T-helper 2 cell treated with Interferon-gamma antibody and Interleukin-4, amounts not matched to agents 100 ng/mL and 5 ng/mL, for 36 hours (primary cell): ENCODE results near the gene ZNF668. TPM values are rescaled to one million over a fixed set of nuclear protein-coding genes. Genes with fewer than 3 reads are reported as not detected.
"Not testable (repeated sequence)": the region's sequence is repeated elsewhere in the genome, so short reads cannot be mapped to it uniquely, and the experiment has no call there.

ENCODE experiments used
- intact Hi-C: fragments of 100-400 bp; cut with micrococcal nuclease; formaldehyde crosslinking; loops from one replicate; pipeline ENCODE4 v1.15.1; 2023
- total RNA-seq: library from RNA; stranded (reverse); gene quantifications from 2 replicates; pipeline ENCODE4 v1.2.3, GENCODE V29; 2022

Gene ZNF668
- total RNA-seq, 1 donor from 2014 or later = 13.6 TPM

DNA sequence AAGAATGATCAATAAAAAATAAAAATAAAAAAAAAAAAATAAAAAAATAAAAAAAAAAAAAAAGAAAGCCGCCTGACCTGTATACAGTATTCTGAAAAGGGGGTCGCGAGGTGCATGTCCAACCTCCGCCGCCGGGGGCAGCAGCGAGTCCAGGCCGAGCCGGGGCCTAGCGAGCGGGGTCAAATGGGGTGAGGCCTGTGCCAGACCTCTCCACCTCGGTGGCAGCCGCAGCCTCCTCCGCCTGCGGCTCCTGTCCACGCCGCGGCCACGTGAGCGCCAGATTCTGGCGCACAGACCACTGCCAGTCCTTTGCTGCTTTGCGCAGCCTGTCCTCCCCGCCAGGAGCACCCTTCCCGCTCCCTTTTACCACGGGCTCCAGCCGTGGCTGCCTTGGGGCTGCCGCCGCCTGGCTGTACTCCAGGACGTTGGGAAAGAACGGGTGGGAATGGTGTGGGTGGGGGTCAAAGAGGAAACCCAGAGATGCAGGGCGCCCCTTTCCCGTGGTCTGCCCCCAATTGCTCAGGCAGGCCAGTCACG lies 31.7 kb upstream of the ZNF668 start:
- intact Hi-C loops = no loop called here

DNA sequence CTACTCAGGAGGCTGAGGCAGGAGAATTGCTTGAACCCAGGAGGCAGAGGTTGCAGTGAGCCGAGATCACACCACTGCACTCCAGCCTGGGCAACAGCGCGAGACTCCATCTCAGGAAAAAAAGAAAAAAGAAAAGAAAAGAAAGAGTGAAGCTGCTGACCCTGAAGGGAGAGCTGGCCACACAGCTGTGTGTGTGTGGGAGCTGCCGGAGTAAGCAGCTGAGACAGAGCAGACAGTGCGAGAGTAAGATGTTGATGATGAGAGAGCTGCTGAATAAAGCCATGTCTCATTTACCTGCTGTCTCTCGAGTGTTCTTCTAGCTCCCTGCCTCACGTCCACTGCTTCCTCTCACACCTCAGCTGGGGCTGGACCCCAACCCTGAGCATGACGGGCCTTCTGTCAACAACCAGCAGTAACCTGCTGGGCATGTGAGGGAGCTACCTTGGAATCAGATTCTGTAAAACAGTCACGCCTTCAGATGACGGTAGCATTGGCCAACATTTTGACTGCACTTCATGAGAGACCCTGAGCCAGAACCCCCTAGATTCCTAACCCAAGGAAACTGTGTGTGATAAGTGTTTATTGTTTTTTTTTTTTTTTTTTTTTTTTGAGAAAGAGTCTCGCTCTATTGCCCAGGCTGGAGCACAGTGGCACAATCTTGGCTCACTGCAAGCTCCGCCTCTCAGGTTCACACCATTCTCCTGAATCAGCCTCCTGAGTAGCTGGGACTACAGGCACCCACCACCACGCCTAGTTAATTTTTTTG lies 27.0 kb upstream of the ZNF668 start:
- intact Hi-C loops = not testable (repeated sequence)

DNA sequence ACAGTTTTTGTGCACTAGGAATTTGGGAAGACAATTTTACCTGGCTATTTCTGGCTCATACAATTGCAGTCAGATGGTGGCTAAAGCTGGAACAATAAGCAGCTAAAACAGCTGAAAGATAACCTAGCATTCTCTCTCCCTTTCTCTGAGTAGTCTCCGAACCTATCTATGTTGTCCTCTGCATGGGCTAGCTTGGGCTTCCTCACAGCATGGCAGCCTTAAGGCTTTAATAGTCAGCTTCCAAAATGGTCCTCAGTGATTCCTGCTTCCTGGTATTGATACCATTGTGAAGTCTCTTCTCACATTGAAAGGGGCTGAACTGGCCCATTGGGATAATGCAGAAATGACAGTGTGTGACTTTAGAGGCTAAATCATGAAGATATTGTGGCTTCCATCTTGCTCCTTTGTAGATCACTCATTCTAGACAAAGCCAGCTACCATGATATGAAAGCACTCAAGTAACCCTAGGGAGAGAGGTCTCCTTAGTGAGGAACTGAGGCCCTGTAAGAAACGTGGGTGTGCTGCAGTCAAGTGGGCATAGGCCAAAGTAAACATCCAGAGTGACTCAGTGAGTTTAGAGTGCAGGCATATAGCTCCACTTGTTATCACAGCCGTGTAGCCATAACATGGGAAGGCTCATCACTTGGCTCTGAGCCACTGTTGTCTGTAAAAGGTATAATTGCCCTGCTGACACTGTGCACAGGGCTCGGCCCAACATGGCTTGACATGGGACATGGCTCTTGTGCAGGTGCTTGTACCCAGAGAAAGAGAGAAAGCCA lies 26.0 kb upstream of the ZNF668 start:
- intact Hi-C loops = no loop called here

GRCh38 chr16:31094424-31095120 lies 20.5 kb upstream of the ZNF668 start, which contains the start of gene VKORC1:
VKORC1 (minus strand) TSS chr16:31094797; CDS start chr16:31094729, 68 bp downstream.
- intact Hi-C loops = loop anchor here (1.0 kb wide), 7 partner anchors 20 to 172 kb away; partner anchors contain the start of genes FUS, HSD3B7, KAT8 and STX4

DNA sequence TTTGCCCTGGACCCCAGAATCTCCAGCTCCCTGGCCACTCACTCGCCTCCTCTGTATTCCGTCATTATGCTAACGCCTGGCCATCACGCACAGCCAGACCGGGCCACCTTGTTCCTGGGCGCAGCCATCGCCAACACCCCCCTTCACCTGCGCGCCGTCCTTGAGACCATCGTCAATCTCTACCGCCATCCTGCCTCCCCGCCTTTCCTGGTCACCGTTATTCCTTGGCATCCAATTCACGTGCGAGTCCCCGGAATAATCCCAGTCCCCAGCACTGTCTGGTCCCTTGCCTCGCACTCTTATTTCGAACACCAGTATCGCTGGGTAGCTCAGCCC lies 20.0 kb upstream of the ZNF668 start:
- intact Hi-C loops = loop anchor here (1.0 kb wide), 7 partner anchors 20 to 172 kb away; partner anchors contain the start of genes FUS, HSD3B7, KAT8 and STX4

GRCh38 chr16:31093132-31093703 lies 19.2 kb upstream of the ZNF668 start:
- intact Hi-C loops = no loop called here

- intact Hi-C loops = no loop called here
Measured at GRCh38 chr16:31092330-31092729, 18.3 kb upstream of the ZNF668 start.

GRCh38 chr16:31090540-31090939 lies 16.5 kb upstream of the ZNF668 start:
- intact Hi-C loops = no loop called here

DNA sequence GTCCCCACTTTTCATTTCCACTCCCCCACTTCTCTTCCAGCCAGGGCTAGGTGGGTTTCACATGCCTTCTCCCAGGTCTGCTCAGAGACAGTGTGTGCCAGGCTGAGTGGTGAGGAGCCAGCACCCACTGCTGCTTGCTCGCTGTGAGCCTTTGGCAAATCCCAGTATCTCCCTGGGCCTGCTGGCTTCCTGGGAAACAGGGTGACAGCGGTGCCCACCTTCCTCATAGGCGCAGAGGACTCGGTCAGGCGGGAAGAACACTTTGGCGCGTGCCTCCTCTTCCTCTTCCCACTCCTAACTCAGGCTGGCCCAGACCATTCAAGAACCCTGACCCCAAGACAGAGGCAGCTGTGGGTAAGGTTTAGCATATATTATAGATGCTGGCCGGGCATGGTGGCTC lies 15.2 kb upstream of the ZNF668 start:
- intact Hi-C loops = no loop called here

DNA sequence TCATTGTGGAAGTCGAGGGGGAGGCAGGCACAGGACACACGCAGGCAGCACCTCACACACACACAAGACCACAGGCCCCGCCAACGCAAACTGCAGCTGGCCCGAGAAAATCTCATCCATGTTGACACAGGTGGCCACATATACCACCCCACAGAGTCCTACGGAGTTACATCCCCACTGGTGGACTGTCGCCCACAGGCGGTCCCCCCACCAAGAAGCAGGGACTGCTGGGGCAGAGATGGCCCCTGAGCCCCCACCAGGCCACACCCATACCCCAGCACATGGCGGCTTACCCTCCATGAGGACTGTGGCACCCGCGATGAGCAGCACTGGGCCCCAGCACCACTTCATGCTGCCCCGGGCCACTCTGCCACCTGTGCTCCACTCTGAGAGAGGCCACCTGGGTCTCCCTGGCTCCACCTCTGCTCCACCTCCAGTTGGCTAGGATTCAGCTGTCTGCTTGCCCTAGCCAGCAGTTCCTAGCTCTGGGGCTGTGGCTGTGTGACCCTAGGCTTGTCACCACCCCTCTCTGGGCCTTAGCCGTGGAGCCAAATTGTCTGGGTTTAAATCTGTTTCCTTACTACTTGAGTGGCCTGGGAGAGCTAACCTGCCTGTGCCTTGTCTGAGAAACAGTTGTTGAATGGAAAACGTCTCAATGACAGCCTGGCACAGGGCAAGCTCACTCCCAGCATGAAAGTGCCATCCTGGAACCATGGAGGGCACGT lies 14.6 kb upstream of the ZNF668 start, which contains the start of gene PRSS53:
PRSS53 (minus strand) TSS at position 485 of the 725 bp plus-strand sequence; CDS start at position 351, 134 bp downstream.
- intact Hi-C loops = no loop called here

- intact Hi-C loops = no loop called here
Measured at GRCh38 chr16:31087971-31088370, 13.9 kb upstream of the ZNF668 start.

- intact Hi-C loops = no loop called here
Measured at GRCh38 chr16:31087481-31087880, 13.4 kb upstream of the ZNF668 start.

- intact Hi-C loops = no loop called here
Measured at GRCh38 chr16:31086629-31086906, 12.5 kb upstream of the ZNF668 start.

GRCh38 chr16:31085873-31086628 lies 12.0 kb upstream of the ZNF668 start:
- intact Hi-C loops = no loop called here

- intact Hi-C loops = no loop called here
Measured at GRCh38 chr16:31085411-31085810, 11.4 kb upstream of the ZNF668 start.

- intact Hi-C loops = no loop called here
Measured at GRCh38 chr16:31084584-31085302, 10.7 kb upstream of the ZNF668 start.

- intact Hi-C loops = no loop called here
Measured at GRCh38 chr16:31083981-31084380, 9.9 kb upstream of the ZNF668 start.

- intact Hi-C loops = no loop called here
Measured at GRCh38 chr16:31083556-31083955, 9.5 kb upstream of the ZNF668 start.

DNA sequence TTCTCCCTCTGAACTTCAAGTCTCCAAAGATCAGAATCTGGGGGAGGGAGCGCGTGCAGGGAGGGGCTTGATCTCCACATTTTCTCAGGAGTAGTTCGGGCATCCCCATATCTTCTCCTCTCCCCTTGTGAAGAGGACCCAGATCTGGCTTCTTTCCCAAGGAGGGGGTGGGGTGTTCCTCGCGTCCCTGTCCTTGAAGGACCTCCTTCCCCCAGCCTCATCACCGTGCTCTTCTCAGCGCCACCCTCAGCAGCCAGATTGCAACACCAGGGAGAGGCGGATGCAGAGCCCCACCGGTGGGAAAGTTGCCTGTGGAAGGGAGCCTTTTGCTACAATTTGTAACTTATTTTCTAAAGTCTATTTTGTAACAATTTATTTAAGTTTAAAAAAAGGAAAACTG lies 9.0 kb upstream of the ZNF668 start:
- intact Hi-C loops = no loop called here
